Measurements from ENCODE around the gene USP10. TPM values are rescaled to one million over a fixed set of nuclear protein-coding genes. Genes with fewer than 3 reads are reported as not detected.

Gene USP10
- total RNA-seq, 1 donor from 2014 or later, result 107 TPM

- no peak overlapping the region for H3K27ac Mint-ChIP-seq (ENCODE audit: unreplicated experiment)
- Histone ChIP-seq H3K27ac (ENCODE audit: low read depth, low read length) (no peak overlapping the region), H3K4me2 (ENCODE audit: low read length) (peak overlapping the region; percentile 97)
These were observed 122.2 kb downstream of the USP10 start for GRCh38 chr16:84821728-84822689.

GRCh38 chr16:84822990-84823389 is 123.2 kb downstream of the USP10 start:
- H3K9me3 Mint-ChIP-seq (ENCODE audit: unreplicated experiment), result peaks cover 4% of the 10 kb centered on the region
- Histone ChIP-seq H3K4me3 (ENCODE audit: insufficient read depth, low read depth, low read length) (no peak overlapping the region), H3K4me1 (ENCODE audit: insufficient read depth, low read length) (peaks cover 19% of the 10 kb centered on the region), H4K20me1 (ENCODE audit: insufficient read depth, low read length) (peaks cover 18% of the 10 kb centered on the region), H3K9ac (ENCODE audit: low read length) (no peak overlapping the region), H3K4me2 (ENCODE audit: low read length) (no peak overlapping the region), H3K79me2 (ENCODE audit: insufficient read depth, low read length) (peaks cover 29% of the 10 kb centered on the region), H3K27ac (ENCODE audit: low read depth, low read length) (no peak overlapping the region), H3K9me3 (ENCODE audit: insufficient read depth, low read depth, low read length) (no peaks in the 10 kb centered on the region), H3K27me3 (ENCODE audit: insufficient read depth, low read length) (no peaks in the 10 kb centered on the region), H3K36me3 (ENCODE audit: insufficient read depth, low read length) (no peaks in the 10 kb centered on the region), H2AFZ (ENCODE audit: low read depth, low read length) (no peak overlapping the region)
- H3K27ac Mint-ChIP-seq (ENCODE audit: unreplicated experiment), result no peak overlapping the region
- FAIRE-seq (peak; percentile 82), DNase-seq (ENCODE audit: low read depth) (no peak)
- TF ChIP-seq EZH2 (IDR thresholded peaks at IDR 0.05; ENCODE audit: insufficient read depth, low read length) (no peak), CTCF (IDR thresholded peaks at IDR 0.05; ENCODE audit: insufficient read depth, low read depth, low read length) (no peak)
- no peak overlapping the region for H3K4me3 Mint-ChIP-seq (ENCODE audit: unreplicated experiment)
- H3K4me1 Mint-ChIP-seq (ENCODE audit: low read depth, unreplicated experiment), result peaks cover 12% of the 10 kb centered on the region
- peaks cover 2% of the 10 kb centered on the region for H3K36me3 Mint-ChIP-seq (ENCODE audit: low read depth, unreplicated experiment)
- H3K27me3 Mint-ChIP-seq (ENCODE audit: low read depth, unreplicated experiment), result peaks cover 67% of the 10 kb centered on the region

More at GRCh38 chr16:84821728-84822689, 122.2 kb downstream of the USP10 start:
- Histone ChIP-seq H3K4me1 (ENCODE audit: insufficient read depth, low read length) (peaks cover 15% of the 10 kb centered on the region), H4K20me1 (ENCODE audit: insufficient read depth, low read length) (peaks cover 18% of the 10 kb centered on the region), H3K36me3 (ENCODE audit: insufficient read depth, low read length) (no peaks in the 10 kb centered on the region), H3K9me3 (ENCODE audit: insufficient read depth, low read depth, low read length) (no peaks in the 10 kb centered on the region), H3K4me3 (ENCODE audit: insufficient read depth, low read depth, low read length) (no peak overlapping the region), H2AFZ (ENCODE audit: low read depth, low read length) (no peak overlapping the region), H3K79me2 (ENCODE audit: insufficient read depth, low read length) (peaks cover 29% of the 10 kb centered on the region), H3K27me3 (ENCODE audit: insufficient read depth, low read length) (peaks cover 2% of the 10 kb centered on the region), H3K9ac (ENCODE audit: low read length) (peak overlapping the region; percentile 68)
- Mint-ChIP-seq H3K9me3 (ENCODE audit: unreplicated experiment) (peaks cover 4% of the 10 kb centered on the region), H3K4me1 (ENCODE audit: low read depth, unreplicated experiment) (peaks cover 9% of the 10 kb centered on the region), H3K4me3 (ENCODE audit: unreplicated experiment) (peak overlapping the region; percentile 45), H3K36me3 (ENCODE audit: low read depth, unreplicated experiment) (peaks cover 2% of the 10 kb centered on the region), H3K27me3 (ENCODE audit: low read depth, unreplicated experiment) (peaks cover 67% of the 10 kb centered on the region)
- TF ChIP-seq EZH2 (IDR thresholded peaks at IDR 0.05; ENCODE audit: insufficient read depth, low read length) (no peak), CTCF (IDR thresholded peaks at IDR 0.05; ENCODE audit: insufficient read depth, low read depth, low read length) (no peak)
- DNase-seq (ENCODE audit: low read depth) (no peak), FAIRE-seq (no peak)

- H3K4me3 Mint-ChIP-seq (ENCODE audit: unreplicated experiment), result no peak overlapping the region
- no peaks in the 10 kb centered on the region for H3K27me3 ChIP-seq (ENCODE audit: insufficient read depth, low read length)
- H3K4me3 ChIP-seq (ENCODE audit: insufficient read depth, low read depth, low read length), result no peak overlapping the region
- H4K20me1 ChIP-seq (ENCODE audit: insufficient read depth, low read length), result peaks cover 18% of the 10 kb centered on the region
- H3K9me3 ChIP-seq (ENCODE audit: insufficient read depth, low read depth, low read length), result no peaks in the 10 kb centered on the region
- peaks cover 29% of the 10 kb centered on the region for H3K79me2 ChIP-seq (ENCODE audit: insufficient read depth, low read length)
- no peak overlapping the region for H3K27ac Mint-ChIP-seq (ENCODE audit: unreplicated experiment)
- H3K4me1 Mint-ChIP-seq (ENCODE audit: low read depth, unreplicated experiment), result peaks cover 15% of the 10 kb centered on the region
- no peak overlapping the region for H3K27ac ChIP-seq (ENCODE audit: low read depth, low read length)
- DNase-seq (ENCODE audit: low read depth), result no peak
- H2AFZ ChIP-seq (ENCODE audit: low read depth, low read length), result no peak overlapping the region
- FAIRE-seq, result no peak
- H3K9me3 Mint-ChIP-seq (ENCODE audit: unreplicated experiment), result peaks cover 4% of the 10 kb centered on the region
- no peak overlapping the region for H3K9ac ChIP-seq (ENCODE audit: low read length)
- H3K4me2 ChIP-seq (ENCODE audit: low read length), result no peak overlapping the region
- H3K36me3 Mint-ChIP-seq (ENCODE audit: low read depth, unreplicated experiment), result peaks cover 2% of the 10 kb centered on the region
- TF ChIP-seq CTCF (IDR thresholded peaks at IDR 0.05; ENCODE audit: insufficient read depth, low read depth, low read length) (no peak), EZH2 (IDR thresholded peaks at IDR 0.05; ENCODE audit: insufficient read depth, low read length) (no peak)
- H3K36me3 ChIP-seq (ENCODE audit: insufficient read depth, low read length), result no peaks in the 10 kb centered on the region
- H3K4me1 ChIP-seq (ENCODE audit: insufficient read depth, low read length), result peaks cover 19% of the 10 kb centered on the region
- H3K27me3 Mint-ChIP-seq (ENCODE audit: low read depth, unreplicated experiment), result peaks cover 67% of the 10 kb centered on the region
These were observed 123.7 kb downstream of the USP10 start for GRCh38 chr16:84823484-84823883.
